GM13976 (cell line): ENCODE measurements around the gene PLCH2.

ENCODE experiments used
- DNase-seq: peaks from one replicate; pipeline ENCODE4 v3.0.0; 2012; ENCODE audit warnings: low spot score
- in situ Hi-C: fragments of 300-500 bp; cut with MboI; formaldehyde crosslinking; loops from one replicate; pipeline ENCODE4 v1.12.0; 2022; ENCODE audit warnings: low sequenced_read_pairs, mixed read lengths, inconsistent platforms; ENCODE audit not compliant: unreplicated experiment
- TF ChIP-seq, protein P1 (sequence below): IDR thresholded peaks from 2 replicates; pipeline ENCODE4 v1.5.1; 2012; ENCODE audit warnings: borderline replicate concordance, mild to moderate bottlenecking; ENCODE audit not compliant: insufficient read depth; ENCODE audit errors: extremely low read depth, missing control alignments, control extremely low read depth

PLCH2 gene

DNA sequence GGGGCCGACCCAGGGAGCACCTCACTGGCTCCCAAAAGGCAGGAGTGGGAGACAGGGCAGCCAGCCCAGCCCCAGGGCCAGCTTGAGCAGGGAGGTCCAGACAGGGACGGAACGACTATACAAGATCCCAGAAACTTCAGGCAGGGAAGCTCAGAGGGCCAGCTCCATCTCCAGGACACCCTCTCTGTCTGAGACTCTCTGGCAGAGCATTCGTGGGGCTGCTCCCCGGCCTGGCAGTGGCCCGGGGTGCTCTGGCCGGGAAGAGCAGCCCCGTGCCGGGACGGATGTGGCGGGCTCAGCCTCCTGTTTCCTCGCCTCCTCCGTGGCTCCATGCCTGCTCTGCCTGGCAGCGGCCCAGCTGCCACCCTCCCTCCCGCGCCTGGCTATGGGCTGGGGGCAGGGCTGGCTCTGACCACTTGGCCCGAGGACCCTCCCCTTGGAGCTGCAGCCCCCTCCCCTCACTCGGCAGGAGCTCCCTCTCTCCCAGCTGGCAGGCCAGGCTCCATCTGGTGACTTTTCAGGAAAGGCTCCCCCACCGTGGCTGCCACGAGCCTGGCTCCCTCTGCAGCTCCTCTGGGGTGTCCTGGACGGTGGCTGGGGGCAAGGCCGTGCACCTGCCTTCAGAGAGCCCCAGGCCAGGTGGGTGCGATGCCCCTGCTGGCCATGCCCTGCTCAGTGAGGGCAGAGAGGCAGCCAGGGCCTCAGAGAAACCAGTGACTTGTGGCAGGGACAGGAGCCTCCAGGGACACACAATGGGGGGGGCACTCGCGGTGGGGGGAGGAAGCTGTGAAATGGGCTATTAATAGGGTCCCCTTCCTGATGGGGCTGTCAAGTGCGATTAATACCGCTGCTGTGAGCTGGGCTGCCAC is 5.6 kb upstream of the PLCH2 start:
- no peak for DNase-seq
- in situ Hi-C loops = no loop called here
- TF ChIP-seq, protein P1, sequence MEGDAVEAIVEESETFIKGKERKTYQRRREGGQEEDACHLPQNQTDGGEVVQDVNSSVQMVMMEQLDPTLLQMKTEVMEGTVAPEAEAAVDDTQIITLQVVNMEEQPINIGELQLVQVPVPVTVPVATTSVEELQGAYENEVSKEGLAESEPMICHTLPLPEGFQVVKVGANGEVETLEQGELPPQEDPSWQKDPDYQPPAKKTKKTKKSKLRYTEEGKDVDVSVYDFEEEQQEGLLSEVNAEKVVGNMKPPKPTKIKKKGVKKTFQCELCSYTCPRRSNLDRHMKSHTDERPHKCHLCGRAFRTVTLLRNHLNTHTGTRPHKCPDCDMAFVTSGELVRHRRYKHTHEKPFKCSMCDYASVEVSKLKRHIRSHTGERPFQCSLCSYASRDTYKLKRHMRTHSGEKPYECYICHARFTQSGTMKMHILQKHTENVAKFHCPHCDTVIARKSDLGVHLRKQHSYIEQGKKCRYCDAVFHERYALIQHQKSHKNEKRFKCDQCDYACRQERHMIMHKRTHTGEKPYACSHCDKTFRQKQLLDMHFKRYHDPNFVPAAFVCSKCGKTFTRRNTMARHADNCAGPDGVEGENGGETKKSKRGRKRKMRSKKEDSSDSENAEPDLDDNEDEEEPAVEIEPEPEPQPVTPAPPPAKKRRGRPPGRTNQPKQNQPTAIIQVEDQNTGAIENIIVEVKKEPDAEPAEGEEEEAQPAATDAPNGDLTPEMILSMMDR = no peak

DNA sequence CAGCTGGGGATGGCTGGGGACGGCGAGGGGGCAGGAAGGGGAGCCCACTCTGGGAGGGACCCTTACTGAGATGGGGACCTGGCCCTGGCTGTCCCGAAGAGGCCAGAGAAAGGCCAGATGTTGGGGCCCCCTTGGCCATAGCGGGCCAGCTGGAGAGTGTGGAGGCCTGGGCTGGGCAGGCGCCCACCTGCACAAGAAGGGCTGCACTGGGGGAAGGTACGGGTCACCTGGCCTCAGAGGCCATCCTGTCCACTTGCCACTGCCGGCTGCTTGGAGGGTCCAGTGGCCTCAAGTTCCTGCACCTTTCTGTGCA is 5.0 kb upstream of the PLCH2 start:
- TF ChIP-seq, protein P1 = no peak
- no peak for DNase-seq
- in situ Hi-C loops = no loop called here

DNA sequence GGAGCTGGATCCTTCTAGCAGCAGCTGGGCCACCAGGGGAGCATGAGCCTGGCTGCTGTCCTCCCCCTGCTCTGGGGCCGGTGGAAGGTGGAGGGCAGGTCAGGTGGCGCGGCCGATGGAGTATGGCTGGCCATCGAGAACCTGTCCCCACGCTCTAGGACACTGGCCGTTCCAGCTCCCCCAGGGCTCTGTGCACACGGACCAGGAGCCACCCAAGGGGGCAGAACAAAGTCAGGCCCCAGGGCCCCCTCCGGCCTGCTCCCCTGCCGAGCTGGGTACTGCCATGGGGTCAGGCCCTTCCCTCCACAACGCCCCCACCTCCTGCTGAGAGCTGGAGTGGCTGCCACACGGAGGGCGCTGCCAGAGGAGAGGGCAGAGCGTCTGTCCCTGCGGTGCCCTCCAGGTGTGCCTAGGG is 4.5 kb upstream of the PLCH2 start:
- in situ Hi-C loops = no loop called here
- DNase-seq = no peak
- TF ChIP-seq, protein P1 = no peak

DNA sequence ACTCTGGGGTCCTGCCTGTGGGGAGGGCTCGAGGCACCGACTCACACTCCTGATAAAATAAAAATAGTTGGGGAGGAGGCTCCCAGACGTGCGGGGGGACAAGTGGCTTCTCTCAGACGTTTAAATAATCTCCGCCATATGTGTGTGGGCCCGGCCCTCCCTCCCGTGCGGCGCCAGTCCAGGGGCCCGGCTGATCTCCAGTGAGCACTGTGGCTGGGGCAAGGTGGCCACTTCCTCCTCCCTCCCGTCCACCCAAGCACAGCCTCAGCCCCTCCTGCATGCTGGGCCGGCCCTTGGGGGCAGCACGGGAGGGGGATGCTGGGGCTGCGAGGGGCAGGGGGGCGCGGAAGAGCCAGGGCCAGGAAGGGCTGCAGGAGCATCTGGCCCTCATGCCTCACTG is 4.0 kb upstream of the PLCH2 start:
- TF ChIP-seq, protein P1 = no peak
- DNase-seq = no peak
- in situ Hi-C loops = no loop called here

DNA sequence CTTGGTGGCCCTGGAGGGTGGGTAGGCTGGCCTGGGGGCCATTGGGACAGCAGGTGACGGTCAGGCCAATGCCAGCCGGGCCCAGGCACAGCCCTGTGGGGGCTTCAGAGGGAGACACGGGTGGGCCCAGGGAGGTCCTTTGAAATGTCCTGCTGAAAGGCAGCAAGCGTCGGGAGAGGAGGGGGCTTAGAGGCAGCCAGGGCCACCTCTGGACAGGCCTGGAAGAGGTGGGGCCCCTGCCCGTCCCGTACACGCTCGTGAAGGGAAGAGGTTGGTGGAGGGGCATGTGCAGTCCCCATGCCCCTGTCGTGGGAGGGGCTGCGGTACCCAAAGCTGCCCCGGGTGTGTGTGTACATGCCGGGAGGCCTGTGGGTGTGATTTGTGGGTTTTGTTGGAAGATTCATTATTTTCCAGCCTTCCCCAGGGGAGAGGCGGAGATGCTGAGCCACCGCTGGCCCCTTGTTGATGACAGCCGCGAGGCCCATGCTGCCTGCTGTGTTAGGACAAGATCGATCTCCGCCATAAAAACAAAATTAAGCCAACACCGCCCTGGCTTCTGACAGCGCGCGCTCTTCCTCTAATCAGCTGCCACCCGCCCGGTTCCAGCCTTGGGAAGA is 3.4 kb upstream of the PLCH2 start:
- in situ Hi-C loops = no loop called here
- TF ChIP-seq, protein P1 = no peak
- no peak for DNase-seq

DNA sequence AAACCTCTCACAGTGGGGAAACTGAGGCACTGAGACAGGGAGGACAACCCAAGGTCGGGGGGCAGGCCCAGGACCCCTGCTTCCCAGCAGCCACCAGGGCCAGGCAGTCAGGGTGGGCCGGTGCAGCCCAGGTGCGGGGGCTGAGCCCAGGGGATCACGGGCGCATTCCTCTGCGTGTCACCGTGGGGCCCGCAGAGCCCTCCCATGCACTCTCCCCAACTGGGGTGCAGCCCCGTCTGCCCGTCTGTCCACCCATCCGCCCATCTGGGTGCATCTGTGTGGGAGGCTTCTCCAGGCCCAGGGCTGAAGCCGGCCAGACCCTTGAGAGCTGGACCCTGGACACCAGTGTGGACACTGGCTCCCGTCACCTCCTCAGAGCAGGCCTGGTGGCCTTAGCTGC is 2.9 kb upstream of the PLCH2 start:
- TF ChIP-seq, protein P1 = no peak
- no peak for DNase-seq
- in situ Hi-C loops = no loop called here
